ENCODE results near the gene ALX3. TPM values are rescaled to one million over a fixed set of nuclear protein-coding genes. Genes with fewer than 3 reads are reported as not detected.

Gene ALX3
- total RNA-seq, 1 experiment from 2014 or later = not detected

Other genes with a start within 250 kb of the ALX3 start
- 42.4 and 52.8 TPM in 2 replicates for gene CSF1, start 159.8 kb downstream of the ALX3 start, total RNA-seq (2014; rRNA removed)
- 28.0 and 33.0 TPM in 2 replicates for gene AHCYL1, start 85.9 kb downstream of the ALX3 start, total RNA-seq (2014; rRNA removed)
- gene STRIP1, start 36.0 kb downstream of the ALX3 start, total RNA-seq (2014; rRNA removed) = 41.2 and 46.2 TPM in 2 replicates
- not detected in 2 replicates for gene UBL4B, start 41.8 kb upstream of the ALX3 start, total RNA-seq (2014; rRNA removed)
- 0.23 and 0.38 TPM in 2 replicates for gene SLC6A17, start 79.8 kb upstream of the ALX3 start, total RNA-seq (2014; rRNA removed)
- gene KCNC4, start 139.6 kb upstream of the ALX3 start, total RNA-seq (2014; rRNA removed) = 0.46 and 0.51 TPM in 2 replicates

Data from LHCN-M2 (cell line).